ENCODE results near the gene TIMP2. TPM values are rescaled to one million over a fixed set of nuclear protein-coding genes. Genes with fewer than 3 reads are reported as not detected.

TIMP2 gene
- total and polyA plus RNA-seq, 2 experiments from 2014 or later = 10.6 to 22.5 TPM

DNA sequence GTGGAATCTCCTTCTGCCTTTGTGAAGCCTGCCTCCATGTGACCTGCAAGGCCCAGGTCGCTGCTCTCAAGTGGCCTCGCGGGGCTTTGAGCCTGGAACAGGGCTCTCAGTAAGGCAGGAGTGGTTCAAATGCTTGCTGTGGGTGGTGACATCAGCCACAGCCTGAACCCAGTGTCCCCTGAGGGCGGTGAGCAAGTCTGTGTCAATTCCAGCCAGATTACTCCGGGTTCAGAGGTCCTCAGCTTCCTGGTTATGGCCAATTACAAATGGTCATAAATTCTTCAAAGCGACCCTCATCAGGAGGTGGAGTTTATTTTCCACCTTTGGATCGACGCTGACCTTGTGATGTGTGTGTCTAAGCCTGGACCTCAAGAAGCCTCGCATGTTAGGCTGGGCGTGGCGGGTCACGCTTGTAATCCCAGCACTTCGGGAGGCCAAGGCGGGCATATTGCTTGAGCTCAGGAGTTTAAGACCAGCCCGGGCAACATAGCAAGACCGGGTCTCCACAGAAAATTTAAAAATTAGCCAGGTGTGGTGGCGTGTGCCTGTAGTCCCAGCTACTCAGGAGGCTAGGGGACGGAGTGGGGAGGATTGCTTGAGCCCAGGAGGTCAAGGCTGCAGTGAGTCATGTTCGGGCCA, 37.3 kb upstream of the TIMP2 start:
- no peaks in the 10 kb centered on the region for H3K79me2 ChIP-seq (replicated peaks; ENCODE audit: insufficient read depth)
- Mint-ChIP-seq H3K27me3 (ENCODE audit: insufficient read depth, low read depth, poor library complexity) (peaks cover 10% of the 10 kb centered on the region), H3K4me1 (no peaks in the 10 kb centered on the region), H3K27ac (no peak overlapping the region), H3K4me3 (no peak overlapping the region), H3K9me3 (no peaks in the 10 kb centered on the region), H3K36me3 (ENCODE audit: low read depth) (no peaks in the 10 kb centered on the region)
- TF ChIP-seq, protein P1, sequence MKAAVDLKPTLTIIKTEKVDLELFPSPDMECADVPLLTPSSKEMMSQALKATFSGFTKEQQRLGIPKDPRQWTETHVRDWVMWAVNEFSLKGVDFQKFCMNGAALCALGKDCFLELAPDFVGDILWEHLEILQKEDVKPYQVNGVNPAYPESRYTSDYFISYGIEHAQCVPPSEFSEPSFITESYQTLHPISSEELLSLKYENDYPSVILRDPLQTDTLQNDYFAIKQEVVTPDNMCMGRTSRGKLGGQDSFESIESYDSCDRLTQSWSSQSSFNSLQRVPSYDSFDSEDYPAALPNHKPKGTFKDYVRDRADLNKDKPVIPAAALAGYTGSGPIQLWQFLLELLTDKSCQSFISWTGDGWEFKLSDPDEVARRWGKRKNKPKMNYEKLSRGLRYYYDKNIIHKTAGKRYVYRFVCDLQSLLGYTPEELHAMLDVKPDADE (IDR thresholded peaks at IDR 0.05) = no peak
- TF ChIP-seq EZH2 (IDR thresholded peaks at IDR 0.05; ENCODE audit: low read depth, unreplicated experiment) (no peak), ZNF114 (CRISPR knock-in tag; IDR thresholded peaks at IDR 0.05) (no peak), ZNF331 (CRISPR knock-in tag; IDR thresholded peaks at IDR 0.05; ENCODE audit: low read depth) (no peak), EZH2phosphoT487 (IDR thresholded peaks at IDR 0.05; ENCODE audit: unreplicated experiment) (no peak), JUNB (IDR thresholded peaks at IDR 0.05; ENCODE audit: unreplicated experiment) (no peak), NANOG (IDR thresholded peaks at IDR 0.05; ENCODE audit: borderline replicate concordance) (no peak), CREB1 (CRISPR knock-in tag; IDR thresholded peaks at IDR 0.05; ENCODE audit: low read depth) (no peak), STAT1 (IDR thresholded peaks at IDR 0.05; ENCODE audit: unreplicated experiment) (no peak), POLR2AphosphoS5 (IDR thresholded peaks at IDR 0.05; ENCODE audit: low read depth) (no peak)
- TF ChIP-seq, protein P2, sequence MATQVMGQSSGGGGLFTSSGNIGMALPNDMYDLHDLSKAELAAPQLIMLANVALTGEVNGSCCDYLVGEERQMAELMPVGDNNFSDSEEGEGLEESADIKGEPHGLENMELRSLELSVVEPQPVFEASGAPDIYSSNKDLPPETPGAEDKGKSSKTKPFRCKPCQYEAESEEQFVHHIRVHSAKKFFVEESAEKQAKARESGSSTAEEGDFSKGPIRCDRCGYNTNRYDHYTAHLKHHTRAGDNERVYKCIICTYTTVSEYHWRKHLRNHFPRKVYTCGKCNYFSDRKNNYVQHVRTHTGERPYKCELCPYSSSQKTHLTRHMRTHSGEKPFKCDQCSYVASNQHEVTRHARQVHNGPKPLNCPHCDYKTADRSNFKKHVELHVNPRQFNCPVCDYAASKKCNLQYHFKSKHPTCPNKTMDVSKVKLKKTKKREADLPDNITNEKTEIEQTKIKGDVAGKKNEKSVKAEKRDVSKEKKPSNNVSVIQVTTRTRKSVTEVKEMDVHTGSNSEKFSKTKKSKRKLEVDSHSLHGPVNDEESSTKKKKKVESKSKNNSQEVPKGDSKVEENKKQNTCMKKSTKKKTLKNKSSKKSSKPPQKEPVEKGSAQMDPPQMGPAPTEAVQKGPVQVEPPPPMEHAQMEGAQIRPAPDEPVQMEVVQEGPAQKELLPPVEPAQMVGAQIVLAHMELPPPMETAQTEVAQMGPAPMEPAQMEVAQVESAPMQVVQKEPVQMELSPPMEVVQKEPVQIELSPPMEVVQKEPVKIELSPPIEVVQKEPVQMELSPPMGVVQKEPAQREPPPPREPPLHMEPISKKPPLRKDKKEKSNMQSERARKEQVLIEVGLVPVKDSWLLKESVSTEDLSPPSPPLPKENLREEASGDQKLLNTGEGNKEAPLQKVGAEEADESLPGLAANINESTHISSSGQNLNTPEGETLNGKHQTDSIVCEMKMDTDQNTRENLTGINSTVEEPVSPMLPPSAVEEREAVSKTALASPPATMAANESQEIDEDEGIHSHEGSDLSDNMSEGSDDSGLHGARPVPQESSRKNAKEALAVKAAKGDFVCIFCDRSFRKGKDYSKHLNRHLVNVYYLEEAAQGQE (IDR thresholded peaks at IDR 0.05; ENCODE audit: unreplicated experiment) = no peak
- TF ChIP-seq, protein P3, sequence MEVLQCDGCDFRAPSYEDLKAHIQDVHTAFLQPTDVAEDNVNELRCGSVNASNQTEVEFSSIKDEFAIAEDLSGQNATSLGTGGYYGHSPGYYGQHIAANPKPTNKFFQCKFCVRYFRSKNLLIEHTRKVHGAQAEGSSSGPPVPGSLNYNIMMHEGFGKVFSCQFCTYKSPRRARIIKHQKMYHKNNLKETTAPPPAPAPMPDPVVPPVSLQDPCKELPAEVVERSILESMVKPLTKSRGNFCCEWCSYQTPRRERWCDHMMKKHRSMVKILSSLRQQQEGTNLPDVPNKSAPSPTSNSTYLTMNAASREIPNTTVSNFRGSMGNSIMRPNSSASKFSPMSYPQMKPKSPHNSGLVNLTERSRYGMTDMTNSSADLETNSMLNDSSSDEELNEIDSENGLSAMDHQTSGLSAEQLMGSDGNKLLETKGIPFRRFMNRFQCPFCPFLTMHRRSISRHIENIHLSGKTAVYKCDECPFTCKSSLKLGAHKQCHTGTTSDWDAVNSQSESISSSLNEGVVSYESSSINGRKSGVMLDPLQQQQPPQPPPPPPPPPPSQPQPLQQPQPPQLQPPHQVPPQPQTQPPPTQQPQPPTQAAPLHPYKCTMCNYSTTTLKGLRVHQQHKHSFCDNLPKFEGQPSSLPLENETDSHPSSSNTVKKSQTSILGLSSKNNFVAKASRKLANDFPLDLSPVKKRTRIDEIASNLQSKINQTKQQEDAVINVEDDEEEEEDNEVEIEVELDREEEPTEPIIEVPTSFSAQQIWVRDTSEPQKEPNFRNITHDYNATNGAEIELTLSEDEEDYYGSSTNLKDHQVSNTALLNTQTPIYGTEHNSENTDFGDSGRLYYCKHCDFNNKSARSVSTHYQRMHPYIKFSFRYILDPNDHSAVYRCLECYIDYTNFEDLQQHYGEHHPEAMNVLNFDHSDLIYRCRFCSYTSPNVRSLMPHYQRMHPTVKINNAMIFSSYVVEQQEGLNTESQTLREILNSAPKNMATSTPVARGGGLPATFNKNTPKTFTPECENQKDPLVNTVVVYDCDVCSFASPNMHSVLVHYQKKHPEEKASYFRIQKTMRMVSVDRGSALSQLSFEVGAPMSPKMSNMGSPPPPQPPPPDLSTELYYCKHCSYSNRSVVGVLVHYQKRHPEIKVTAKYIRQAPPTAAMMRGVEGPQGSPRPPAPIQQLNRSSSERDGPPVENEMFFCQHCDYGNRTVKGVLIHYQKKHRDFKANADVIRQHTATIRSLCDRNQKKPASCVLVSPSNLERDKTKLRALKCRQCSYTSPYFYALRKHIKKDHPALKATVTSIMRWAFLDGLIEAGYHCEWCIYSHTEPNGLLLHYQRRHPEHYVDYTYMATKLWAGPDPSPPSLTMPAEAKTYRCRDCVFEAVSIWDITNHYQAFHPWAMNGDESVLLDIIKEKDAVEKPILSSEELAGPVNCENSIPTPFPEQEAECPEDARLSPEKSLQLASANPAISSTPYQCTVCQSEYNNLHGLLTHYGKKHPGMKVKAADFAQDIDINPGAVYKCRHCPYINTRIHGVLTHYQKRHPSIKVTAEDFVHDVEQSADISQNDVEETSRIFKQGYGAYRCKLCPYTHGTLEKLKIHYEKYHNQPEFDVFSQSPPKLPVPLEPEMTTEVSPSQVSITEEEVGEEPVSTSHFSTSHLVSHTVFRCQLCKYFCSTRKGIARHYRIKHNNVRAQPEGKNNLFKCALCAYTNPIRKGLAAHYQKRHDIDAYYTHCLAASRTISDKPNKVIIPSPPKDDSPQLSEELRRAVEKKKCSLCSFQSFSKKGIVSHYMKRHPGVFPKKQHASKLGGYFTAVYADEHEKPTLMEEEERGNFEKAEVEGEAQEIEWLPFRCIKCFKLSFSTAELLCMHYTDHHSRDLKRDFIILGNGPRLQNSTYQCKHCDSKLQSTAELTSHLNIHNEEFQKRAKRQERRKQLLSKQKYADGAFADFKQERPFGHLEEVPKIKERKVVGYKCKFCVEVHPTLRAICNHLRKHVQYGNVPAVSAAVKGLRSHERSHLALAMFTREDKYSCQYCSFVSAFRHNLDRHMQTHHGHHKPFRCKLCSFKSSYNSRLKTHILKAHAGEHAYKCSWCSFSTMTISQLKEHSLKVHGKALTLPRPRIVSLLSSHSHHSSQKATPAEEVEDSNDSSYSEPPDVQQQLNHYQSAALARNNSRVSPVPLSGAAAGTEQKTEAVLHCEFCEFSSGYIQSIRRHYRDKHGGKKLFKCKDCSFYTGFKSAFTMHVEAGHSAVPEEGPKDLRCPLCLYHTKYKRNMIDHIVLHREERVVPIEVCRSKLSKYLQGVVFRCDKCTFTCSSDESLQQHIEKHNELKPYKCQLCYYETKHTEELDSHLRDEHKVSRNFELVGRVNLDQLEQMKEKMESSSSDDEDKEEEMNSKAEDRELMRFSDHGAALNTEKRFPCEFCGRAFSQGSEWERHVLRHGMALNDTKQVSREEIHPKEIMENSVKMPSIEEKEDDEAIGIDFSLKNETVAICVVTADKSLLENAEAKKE (CRISPR knock-in tag; IDR thresholded peaks at IDR 0.05) = no peak
- TF ChIP-seq, protein P4, sequence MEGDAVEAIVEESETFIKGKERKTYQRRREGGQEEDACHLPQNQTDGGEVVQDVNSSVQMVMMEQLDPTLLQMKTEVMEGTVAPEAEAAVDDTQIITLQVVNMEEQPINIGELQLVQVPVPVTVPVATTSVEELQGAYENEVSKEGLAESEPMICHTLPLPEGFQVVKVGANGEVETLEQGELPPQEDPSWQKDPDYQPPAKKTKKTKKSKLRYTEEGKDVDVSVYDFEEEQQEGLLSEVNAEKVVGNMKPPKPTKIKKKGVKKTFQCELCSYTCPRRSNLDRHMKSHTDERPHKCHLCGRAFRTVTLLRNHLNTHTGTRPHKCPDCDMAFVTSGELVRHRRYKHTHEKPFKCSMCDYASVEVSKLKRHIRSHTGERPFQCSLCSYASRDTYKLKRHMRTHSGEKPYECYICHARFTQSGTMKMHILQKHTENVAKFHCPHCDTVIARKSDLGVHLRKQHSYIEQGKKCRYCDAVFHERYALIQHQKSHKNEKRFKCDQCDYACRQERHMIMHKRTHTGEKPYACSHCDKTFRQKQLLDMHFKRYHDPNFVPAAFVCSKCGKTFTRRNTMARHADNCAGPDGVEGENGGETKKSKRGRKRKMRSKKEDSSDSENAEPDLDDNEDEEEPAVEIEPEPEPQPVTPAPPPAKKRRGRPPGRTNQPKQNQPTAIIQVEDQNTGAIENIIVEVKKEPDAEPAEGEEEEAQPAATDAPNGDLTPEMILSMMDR (conservative IDR thresholded peaks at IDR 0.05; ENCODE audit: low read depth in 2 of 2) = no peak
- no peaks in the 10 kb centered on the region for H3K27me3 ChIP-seq (ENCODE audit: insufficient read depth)
- H2AFZ ChIP-seq = no peak overlapping the region
- no peaks in the 10 kb centered on the region for H3F3A ChIP-seq (replicated peaks; ENCODE audit: low read depth)
- no peaks in the 10 kb centered on the region for H3K36me3 ChIP-seq (ENCODE audit: insufficient read depth)
- DNase-seq (ENCODE audit: low spot score) = no peak
- no peaks in the 10 kb centered on the region for H3K9me2 ChIP-seq (ENCODE audit: insufficient read depth)
- H4K20me1 ChIP-seq (replicated peaks; ENCODE audit: insufficient read depth) = no peaks in the 10 kb centered on the region
- no peak overlapping the region for H3K4me2 ChIP-seq
- no peak overlapping the region for H3K4me3 ChIP-seq
- no peak overlapping the region for H3K27ac ChIP-seq (ENCODE audit: low read depth)
- H3K4me1 ChIP-seq (ENCODE audit: insufficient read depth) = no peaks in the 10 kb centered on the region
- no peak for ATAC-seq

Measured in GM23338 (cell line).